Esophagus squamous epithelium (tissue), 4 donors: Measurements from ENCODE around the gene POLN.

Experiments
- POLR2A ChIP-seq, 4 donors: fragments of 450-650 bp; IDR thresholded peaks; one replicate each; pipeline ENCODE4 v1.6.1; 2017; ENCODE audit warnings: antibody characterized with exemption in 4 of 4, mild to moderate bottlenecking in 4 of 4, moderate library complexity in 3 of 4
- TF ChIP-seq, protein P1 (sequence below), 6 experiments: fragments of 450-650 bp in 4 of 6; fragments of 200-600 bp in 2 of 6; sonication (generic) in 2 of 6; IDR thresholded peaks; one replicate each; pipeline ENCODE4 v1.5.1; 2016 to 2019; ENCODE audit warnings: antibody characterized with exemption in 6 of 6, mild to moderate bottlenecking in 4 of 6, moderate library complexity in 4 of 6

DNA sequence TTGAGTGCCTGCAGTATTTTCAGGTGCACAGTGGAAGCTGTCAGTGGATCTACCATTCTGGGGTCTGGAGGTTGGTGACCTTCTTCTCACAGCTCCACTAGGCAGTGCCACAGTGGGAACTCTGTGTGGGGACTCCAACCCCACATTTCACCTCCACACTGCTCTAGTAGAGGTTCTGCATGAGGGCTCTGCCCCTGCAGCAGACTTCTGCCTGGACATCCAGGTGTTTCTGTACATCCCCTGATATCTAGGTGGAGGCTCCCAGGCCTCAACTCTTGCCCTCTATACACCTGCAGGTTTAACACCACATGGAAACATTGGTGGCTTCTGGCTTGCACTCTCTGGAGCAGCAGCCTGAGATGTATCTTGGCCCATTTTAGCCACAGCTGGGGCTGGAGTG, 216.1 kb downstream of the POLN start:
- TF ChIP-seq, protein P1, sequence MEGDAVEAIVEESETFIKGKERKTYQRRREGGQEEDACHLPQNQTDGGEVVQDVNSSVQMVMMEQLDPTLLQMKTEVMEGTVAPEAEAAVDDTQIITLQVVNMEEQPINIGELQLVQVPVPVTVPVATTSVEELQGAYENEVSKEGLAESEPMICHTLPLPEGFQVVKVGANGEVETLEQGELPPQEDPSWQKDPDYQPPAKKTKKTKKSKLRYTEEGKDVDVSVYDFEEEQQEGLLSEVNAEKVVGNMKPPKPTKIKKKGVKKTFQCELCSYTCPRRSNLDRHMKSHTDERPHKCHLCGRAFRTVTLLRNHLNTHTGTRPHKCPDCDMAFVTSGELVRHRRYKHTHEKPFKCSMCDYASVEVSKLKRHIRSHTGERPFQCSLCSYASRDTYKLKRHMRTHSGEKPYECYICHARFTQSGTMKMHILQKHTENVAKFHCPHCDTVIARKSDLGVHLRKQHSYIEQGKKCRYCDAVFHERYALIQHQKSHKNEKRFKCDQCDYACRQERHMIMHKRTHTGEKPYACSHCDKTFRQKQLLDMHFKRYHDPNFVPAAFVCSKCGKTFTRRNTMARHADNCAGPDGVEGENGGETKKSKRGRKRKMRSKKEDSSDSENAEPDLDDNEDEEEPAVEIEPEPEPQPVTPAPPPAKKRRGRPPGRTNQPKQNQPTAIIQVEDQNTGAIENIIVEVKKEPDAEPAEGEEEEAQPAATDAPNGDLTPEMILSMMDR (IDR thresholded peaks at IDR 0.05) = no peak
- TF ChIP-seq POLR2A (IDR thresholded peaks at IDR 0.05) = no peak
